HepG2 (cell line): ENCODE measurements around the gene RAD23A. TPM values are rescaled to one million over a fixed set of nuclear protein-coding genes. Genes with fewer than 3 reads are reported as not detected.

Experiments used
- ATF4 ChIP-seq, 2 experiments: fragments of 450-650 bp in 1 of 2; sonication (generic) in 1 of 2; formaldehyde crosslinking; IDR thresholded peaks; 2 replicates each; pipeline versions ENCODE4 v1.5.0 to v1.8.0; 2020 to 2022; ENCODE audit warnings: mild to moderate bottlenecking in 1 of 2, missing genetic modification reagents in 1 of 2
- CREB1 ChIP-seq, 2 experiments: fragments of 450-650 bp in 1 of 2; IDR thresholded peaks; 2 replicates each; pipeline ENCODE4 v1.6.1; 2016 to 2017; ENCODE audit warnings: control low read depth in 1 of 2, mild to moderate bottlenecking in 1 of 2, missing compliant biosample characterization in 1 of 2, missing genetic modification characterization in 1 of 2
- FOXA1 ChIP-seq, 2 experiments: fragments of 450-650 bp in 1 of 2; sonication (generic) in 1 of 2; formaldehyde crosslinking in 1 of 2; IDR thresholded peaks; 2 replicates each; pipeline versions ENCODE4 v1.4.0 to v1.6.1; 2016 to 2020; ENCODE audit warnings: missing genetic modification reagents in 1 of 2
- MBD4 ChIP-seq: IDR thresholded peaks from 2 replicates; pipeline ENCODE4 v1.6.1; 2012; ENCODE audit warnings: low read length, inconsistent platforms, borderline replicate concordance
- MTA3 ChIP-seq: sonication (generic); formaldehyde crosslinking; IDR thresholded peaks from 2 replicates; pipeline ENCODE4 v1.4.0; 2020; ENCODE audit warnings: missing genetic modification reagents
- NFE2L2 ChIP-seq: fragments of 150-350 bp; IDR thresholded peaks from 2 replicates; pipeline ENCODE4 v1.6.1; 2014; ENCODE audit warnings: low read length
- NONO ChIP-seq, 2 experiments: fragments of 450-650 bp in 1 of 2; sonication (generic) in 1 of 2; formaldehyde crosslinking in 1 of 2; IDR thresholded peaks in 1 of 2; conservative IDR thresholded peaks in 1 of 2; 2 replicates each; pipeline versions ENCODE4 v1.6.1 to v1.8.0; 2017 to 2022; ENCODE audit warnings: mild to moderate bottlenecking in 1 of 2, missing genetic modification reagents in 1 of 2, moderate library complexity in 1 of 2
- PREB ChIP-seq: sonication (generic); formaldehyde crosslinking; IDR thresholded peaks from 2 replicates; pipeline ENCODE4 v1.4.0; 2020; ENCODE audit warnings: missing genetic modification reagents
- RXRA ChIP-seq: sonication (generic); formaldehyde crosslinking; IDR thresholded peaks from 2 replicates; pipeline ENCODE4 v1.5.1; 2020; ENCODE audit warnings: missing genetic modification reagents
- RXRB ChIP-seq: IDR thresholded peaks from 2 replicates; pipeline ENCODE4 v1.6.1; 2016; ENCODE audit warnings: borderline replicate concordance, missing genetic modification reagents, missing compliant biosample characterization
- SKI ChIP-seq: fragments of 450-650 bp; IDR thresholded peaks from one replicate; pipeline ENCODE4 v1.6.1; 2018; ENCODE audit warnings: mild to moderate bottlenecking; ENCODE audit not compliant: partially characterized antibody
- U2AF2 ChIP-seq: fragments of 200-400 bp; formaldehyde crosslinking; IDR thresholded peaks from 2 replicates; pipeline ENCODE4 v1.6.1; 2017; ENCODE audit warnings: low read depth, mild to moderate bottlenecking, low read length
- ZNF230 ChIP-seq: sonication (generic); formaldehyde crosslinking; IDR thresholded peaks from 2 replicates; pipeline ENCODE4 v1.4.0; 2020; ENCODE audit warnings: mild to moderate bottlenecking, missing genetic modification reagents
- ZNF234 ChIP-seq: sonication (generic); formaldehyde crosslinking; conservative IDR thresholded peaks from 2 replicates; pipeline ENCODE4 v1.5.1; 2020; ENCODE audit warnings: mild to moderate bottlenecking, missing genetic modification reagents
- ZNF337 ChIP-seq: sonication (generic); formaldehyde crosslinking; IDR thresholded peaks from 2 replicates; pipeline ENCODE4 v1.5.1; 2020; ENCODE audit warnings: missing genetic modification reagents, low read depth, mild to moderate bottlenecking, borderline replicate concordance
- ZNF564 ChIP-seq: sonication (generic); formaldehyde crosslinking; IDR thresholded peaks from 2 replicates; pipeline ENCODE4 v1.8.1; 2023; ENCODE audit warnings: mild to moderate bottlenecking, missing genetic modification reagents
- ZNF598 ChIP-seq: sonication (generic); formaldehyde crosslinking; IDR thresholded peaks from 2 replicates; pipeline ENCODE4 v1.5.1; 2020; ENCODE audit warnings: mild to moderate bottlenecking, missing genetic modification reagents, borderline replicate concordance
- polyA plus RNA-seq, 8 experiments: library from polyadenylated mRNA; depleted of rRNA in 3 of 8; stranded (reverse) in 7 of 8; unstranded in 1 of 8; fragments of >200 nt; fragmentation: Illumina TruSeq in 4 of 8; extraction: Trizol in 4 of 8; gene quantifications; 2 replicates each; pipeline versions ENCODE4 v1.2.1 to v1.2.3, GENCODE V29; 2011 to 2016; ENCODE audit warnings: low read depth in 4 of 8, missing spikeins in 1 of 8, mixed read lengths in 1 of 8; ENCODE audit not compliant: insufficient read depth in 1 of 8
- total RNA-seq, 5 experiments: library from RNA; depleted of rRNA; stranded (reverse); fragments of >200 nt; fragmentation: Illumina TruSeq; extraction: Trizol; gene quantifications; 2 replicates each; pipeline ENCODE4 v1.2.3, GENCODE V29; 2016; ENCODE audit warnings: low read depth in 1 of 5
- TF ChIP-seq, protein P1 (sequence below): sonication (generic); formaldehyde crosslinking; IDR thresholded peaks from 2 replicates; pipeline ENCODE4 v1.4.0; 2020; ENCODE audit warnings: missing genetic modification reagents
- TF ChIP-seq, protein P2 (sequence below): IDR thresholded peaks from 2 replicates; pipeline ENCODE4 v1.6.1; 2016; ENCODE audit warnings: mild to moderate bottlenecking
- TF ChIP-seq, protein P3 (sequence below): IDR thresholded peaks from 2 replicates; pipeline ENCODE4 v1.6.1; 2016; ENCODE audit warnings: low read depth, missing genetic modification reagents, missing compliant biosample characterization

RAD23A gene
- total and polyA plus RNA-seq, 2 of the 13 experiments (the other 11 are each of a cell fraction or from before 2014, with no cell fraction given): 42.5 to 54.2 TPM

DNA sequence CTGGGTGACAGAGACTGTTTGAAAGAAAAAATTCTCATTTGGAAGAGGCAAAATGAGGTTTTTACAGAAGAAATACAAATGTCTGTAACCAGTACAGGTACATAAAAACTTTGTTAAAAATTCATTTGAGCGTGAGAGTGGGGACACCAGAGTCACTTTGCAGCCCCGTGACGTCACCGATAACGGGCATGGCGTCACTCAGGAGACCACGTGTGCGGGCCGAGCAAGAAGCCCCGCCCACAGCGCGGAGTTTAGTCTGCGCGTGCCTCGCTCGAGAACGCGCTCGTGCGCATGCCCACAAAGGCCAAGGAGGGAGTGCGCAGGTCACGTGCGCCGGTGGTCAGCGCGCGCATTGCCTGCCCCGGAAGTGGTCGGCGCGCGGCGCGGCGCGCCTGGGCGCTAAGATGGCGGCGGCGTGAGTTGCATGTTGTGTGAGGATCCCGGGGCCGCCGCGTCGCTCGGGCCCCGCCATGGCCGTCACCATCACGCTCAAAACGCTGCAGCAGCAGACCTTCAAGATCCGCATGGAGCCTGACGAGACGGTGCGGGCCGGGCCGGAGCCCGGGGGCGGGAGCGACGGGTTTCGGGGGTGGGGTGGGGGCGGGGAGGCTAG is at the start of gene RAD23A (continued):
- TF ChIP-seq ATF4 (CRISPR knock-in tag; IDR thresholded peaks at IDR 0.05) (no peak), CREB1 (IDR thresholded peaks at IDR 0.05) (peak; percentile 100), CREB1 (CRISPR knock-in tag; IDR thresholded peaks at IDR 0.05) (peak; percentile 96), MBD4 (no peak), ZNF234 (CRISPR knock-in tag) (no peak), NONO (IDR thresholded peaks at IDR 0.05) (no peak), NONO (CRISPR knock-in tag; conservative IDR thresholded peaks at IDR 0.05) (peak; percentile 83), SKI (peak; percentile 42), ZNF598 (no peak), FOXA1 (IDR thresholded peaks at IDR 0.05) (no peak), FOXA1 (CRISPR knock-in tag; IDR thresholded peaks at IDR 0.05) (peak; percentile 36; the same call in 1 of the 2 replicates), ZNF337 (no peak), ZNF564 (CRISPR knock-in tag) (peak; percentile 65; the same call in 1 of the 2 replicates), NFE2L2 (no peak), MTA3 (CRISPR knock-in tag) (no peak), PREB (CRISPR knock-in tag) (no peak), RXRA (CRISPR knock-in tag) (peak; percentile 75), RXRB (CRISPR knock-in tag) (peak; percentile 69), U2AF2 (no peak), ZNF230 (CRISPR knock-in tag) (no peak)
- TF ChIP-seq, protein P1, sequence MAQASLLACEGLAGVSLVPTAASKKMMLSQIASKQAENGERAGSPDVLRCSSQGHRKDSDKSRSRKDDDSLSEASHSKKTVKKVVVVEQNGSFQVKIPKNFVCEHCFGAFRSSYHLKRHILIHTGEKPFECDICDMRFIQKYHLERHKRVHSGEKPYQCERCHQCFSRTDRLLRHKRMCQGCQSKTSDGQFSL: no peak
- TF ChIP-seq, protein P2, sequence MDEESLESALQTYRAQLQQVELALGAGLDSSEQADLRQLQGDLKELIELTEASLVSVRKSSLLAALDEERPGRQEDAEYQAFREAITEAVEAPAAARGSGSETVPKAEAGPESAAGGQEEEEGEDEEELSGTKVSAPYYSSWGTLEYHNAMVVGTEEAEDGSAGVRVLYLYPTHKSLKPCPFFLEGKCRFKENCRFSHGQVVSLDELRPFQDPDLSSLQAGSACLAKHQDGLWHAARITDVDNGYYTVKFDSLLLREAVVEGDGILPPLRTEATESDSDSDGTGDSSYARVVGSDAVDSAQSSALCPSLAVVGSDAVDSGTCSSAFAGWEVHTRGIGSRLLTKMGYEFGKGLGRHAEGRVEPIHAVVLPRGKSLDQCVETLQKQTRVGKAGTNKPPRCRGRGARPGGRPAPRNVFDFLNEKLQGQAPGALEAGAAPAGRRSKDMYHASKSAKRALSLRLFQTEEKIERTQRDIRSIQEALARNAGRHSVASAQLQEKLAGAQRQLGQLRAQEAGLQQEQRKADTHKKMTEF (CRISPR knock-in tag): peak; percentile 90
- TF ChIP-seq, protein P3, sequence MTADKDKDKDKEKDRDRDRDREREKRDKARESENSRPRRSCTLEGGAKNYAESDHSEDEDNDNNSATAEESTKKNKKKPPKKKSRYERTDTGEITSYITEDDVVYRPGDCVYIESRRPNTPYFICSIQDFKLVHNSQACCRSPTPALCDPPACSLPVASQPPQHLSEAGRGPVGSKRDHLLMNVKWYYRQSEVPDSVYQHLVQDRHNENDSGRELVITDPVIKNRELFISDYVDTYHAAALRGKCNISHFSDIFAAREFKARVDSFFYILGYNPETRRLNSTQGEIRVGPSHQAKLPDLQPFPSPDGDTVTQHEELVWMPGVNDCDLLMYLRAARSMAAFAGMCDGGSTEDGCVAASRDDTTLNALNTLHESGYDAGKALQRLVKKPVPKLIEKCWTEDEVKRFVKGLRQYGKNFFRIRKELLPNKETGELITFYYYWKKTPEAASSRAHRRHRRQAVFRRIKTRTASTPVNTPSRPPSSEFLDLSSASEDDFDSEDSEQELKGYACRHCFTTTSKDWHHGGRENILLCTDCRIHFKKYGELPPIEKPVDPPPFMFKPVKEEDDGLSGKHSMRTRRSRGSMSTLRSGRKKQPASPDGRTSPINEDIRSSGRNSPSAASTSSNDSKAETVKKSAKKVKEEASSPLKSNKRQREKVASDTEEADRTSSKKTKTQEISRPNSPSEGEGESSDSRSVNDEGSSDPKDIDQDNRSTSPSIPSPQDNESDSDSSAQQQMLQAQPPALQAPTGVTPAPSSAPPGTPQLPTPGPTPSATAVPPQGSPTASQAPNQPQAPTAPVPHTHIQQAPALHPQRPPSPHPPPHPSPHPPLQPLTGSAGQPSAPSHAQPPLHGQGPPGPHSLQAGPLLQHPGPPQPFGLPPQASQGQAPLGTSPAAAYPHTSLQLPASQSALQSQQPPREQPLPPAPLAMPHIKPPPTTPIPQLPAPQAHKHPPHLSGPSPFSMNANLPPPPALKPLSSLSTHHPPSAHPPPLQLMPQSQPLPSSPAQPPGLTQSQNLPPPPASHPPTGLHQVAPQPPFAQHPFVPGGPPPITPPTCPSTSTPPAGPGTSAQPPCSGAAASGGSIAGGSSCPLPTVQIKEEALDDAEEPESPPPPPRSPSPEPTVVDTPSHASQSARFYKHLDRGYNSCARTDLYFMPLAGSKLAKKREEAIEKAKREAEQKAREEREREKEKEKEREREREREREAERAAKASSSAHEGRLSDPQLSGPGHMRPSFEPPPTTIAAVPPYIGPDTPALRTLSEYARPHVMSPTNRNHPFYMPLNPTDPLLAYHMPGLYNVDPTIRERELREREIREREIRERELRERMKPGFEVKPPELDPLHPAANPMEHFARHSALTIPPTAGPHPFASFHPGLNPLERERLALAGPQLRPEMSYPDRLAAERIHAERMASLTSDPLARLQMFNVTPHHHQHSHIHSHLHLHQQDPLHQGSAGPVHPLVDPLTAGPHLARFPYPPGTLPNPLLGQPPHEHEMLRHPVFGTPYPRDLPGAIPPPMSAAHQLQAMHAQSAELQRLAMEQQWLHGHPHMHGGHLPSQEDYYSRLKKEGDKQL (CRISPR knock-in tag): no peak
